HepG2 (cell line): ENCODE data around the gene MPPE1. TPM values are rescaled to one million over a fixed set of nuclear protein-coding genes. Genes with fewer than 3 reads are reported as not detected.

Experiments
- GATA4 ChIP-seq: sonication (generic); IDR thresholded peaks from 2 replicates; pipeline ENCODE4 v1.6.1; 2016; ENCODE audit warnings: antibody characterized with exemption, low read depth, borderline replicate concordance
- NPAS2 ChIP-seq: sonication (generic); formaldehyde crosslinking; IDR thresholded peaks from 2 replicates; pipeline ENCODE4 v1.8.0; 2022; ENCODE audit warnings: mild to moderate bottlenecking, missing genetic modification reagents, borderline replicate concordance
- RARG ChIP-seq: sonication (generic); formaldehyde crosslinking; IDR thresholded peaks from 2 replicates; pipeline ENCODE4 v1.4.0; 2020; ENCODE audit warnings: low read depth, mild to moderate bottlenecking, missing genetic modification reagents
- RBFOX2 ChIP-seq: fragments of 200-400 bp; formaldehyde crosslinking; IDR thresholded peaks from 2 replicates; pipeline ENCODE4 v1.6.1; 2017; ENCODE audit warnings: low read depth, mild to moderate bottlenecking, low read length
- SMAD1 ChIP-seq: sonication (generic); formaldehyde crosslinking; IDR thresholded peaks from 2 replicates; pipeline ENCODE4 v1.4.0; 2020; ENCODE audit warnings: missing genetic modification reagents, low read depth, mild to moderate bottlenecking, borderline replicate concordance
- SOX6 ChIP-seq, 2 experiments: fragments of 450-650 bp in 1 of 2; sonication (generic) in 1 of 2; formaldehyde crosslinking in 1 of 2; IDR thresholded peaks; 2 replicates each; pipeline versions ENCODE4 v1.4.0 to v1.6.1; 2017 to 2020; ENCODE audit warnings: antibody characterized with exemption in 1 of 2, mild to moderate bottlenecking in 1 of 2, missing genetic modification reagents in 1 of 2
- XBP1 ChIP-seq: sonication (generic); formaldehyde crosslinking; IDR thresholded peaks from 2 replicates; pipeline ENCODE4 v1.5.0; 2020; ENCODE audit warnings: missing genetic modification reagents
- ZFP36L2 ChIP-seq: sonication (generic); formaldehyde crosslinking; IDR thresholded peaks from 2 replicates; pipeline ENCODE4 v1.4.0; 2020; ENCODE audit warnings: missing genetic modification reagents
- ZFYVE20 ChIP-seq: sonication (generic); formaldehyde crosslinking; IDR thresholded peaks from 2 replicates; pipeline ENCODE4 v1.8.0; 2023; ENCODE audit warnings: low read depth, mild to moderate bottlenecking, moderate library complexity, missing genetic modification reagents, borderline replicate concordance
- ZNF121 ChIP-seq: sonication (generic); formaldehyde crosslinking; IDR thresholded peaks from 2 replicates; pipeline ENCODE4 v1.5.0; 2020; ENCODE audit warnings: mild to moderate bottlenecking, missing genetic modification reagents
- ZNF264 ChIP-seq: sonication (generic); formaldehyde crosslinking; IDR thresholded peaks from 2 replicates; pipeline ENCODE4 v1.4.0; 2020; ENCODE audit warnings: missing genetic modification reagents
- ZNF644 ChIP-seq: IDR thresholded peaks from 2 replicates; pipeline ENCODE4 v1.6.1; 2016; ENCODE audit warnings: low read depth
- ZNF891 ChIP-seq: sonication (generic); formaldehyde crosslinking; IDR thresholded peaks from 2 replicates; pipeline ENCODE4 v1.5.0; 2020; ENCODE audit warnings: mild to moderate bottlenecking, missing genetic modification reagents
- polyA plus RNA-seq, 8 experiments: library from polyadenylated mRNA; depleted of rRNA in 3 of 8; stranded (reverse) in 7 of 8; unstranded in 1 of 8; fragments of >200 nt; fragmentation: Illumina TruSeq in 4 of 8; extraction: Trizol in 4 of 8; gene quantifications; 2 replicates each; pipeline versions ENCODE4 v1.2.1 to v1.2.3, GENCODE V29; 2011 to 2016; ENCODE audit warnings: low read depth in 4 of 8, missing spikeins in 1 of 8, mixed read lengths in 1 of 8; ENCODE audit not compliant: insufficient read depth in 1 of 8
- total RNA-seq, 5 experiments: library from RNA; depleted of rRNA; stranded (reverse); fragments of >200 nt; fragmentation: Illumina TruSeq; extraction: Trizol; gene quantifications; 2 replicates each; pipeline ENCODE4 v1.2.3, GENCODE V29; 2016; ENCODE audit warnings: low read depth in 1 of 5
- TF ChIP-seq, protein P1 (sequence below): sonication (generic); formaldehyde crosslinking; IDR thresholded peaks from 2 replicates; pipeline ENCODE4 v1.4.0; 2020; ENCODE audit warnings: mild to moderate bottlenecking, low read depth, missing genetic modification reagents
- TF ChIP-seq, protein P2 (sequence below): IDR thresholded peaks from 2 replicates; pipeline ENCODE4 v1.6.1; 2012; ENCODE audit warnings: inconsistent platforms
- TF ChIP-seq, protein P3 (sequence below): sonication (generic); formaldehyde crosslinking; IDR thresholded peaks from 2 replicates; pipeline ENCODE4 v1.5.0; 2020; ENCODE audit warnings: missing genetic modification reagents, mild to moderate bottlenecking, borderline replicate concordance
- TF ChIP-seq, protein P4 (sequence below): sonication (generic); formaldehyde crosslinking; IDR thresholded peaks from 2 replicates; pipeline ENCODE4 v1.4.0; 2020; ENCODE audit warnings: missing genetic modification reagents, low read depth, mild to moderate bottlenecking, borderline replicate concordance
- TF ChIP-seq, protein P5 (sequence below): IDR thresholded peaks from 2 replicates; pipeline ENCODE4 v1.6.1; 2016; ENCODE audit warnings: low read depth, missing genetic modification reagents, missing compliant biosample characterization
- TF ChIP-seq, protein P6 (sequence below): sonication (generic); formaldehyde crosslinking; IDR thresholded peaks from 2 replicates; pipeline ENCODE4 v1.4.0; 2020; ENCODE audit warnings: mild to moderate bottlenecking, missing genetic modification reagents, borderline replicate concordance

The MPPE1 gene
- total and polyA plus RNA-seq, 2 of the 13 experiments (the other 11 are each of a cell fraction or from before 2014, with no cell fraction given), result 9.6 to 11.9 TPM

DNA sequence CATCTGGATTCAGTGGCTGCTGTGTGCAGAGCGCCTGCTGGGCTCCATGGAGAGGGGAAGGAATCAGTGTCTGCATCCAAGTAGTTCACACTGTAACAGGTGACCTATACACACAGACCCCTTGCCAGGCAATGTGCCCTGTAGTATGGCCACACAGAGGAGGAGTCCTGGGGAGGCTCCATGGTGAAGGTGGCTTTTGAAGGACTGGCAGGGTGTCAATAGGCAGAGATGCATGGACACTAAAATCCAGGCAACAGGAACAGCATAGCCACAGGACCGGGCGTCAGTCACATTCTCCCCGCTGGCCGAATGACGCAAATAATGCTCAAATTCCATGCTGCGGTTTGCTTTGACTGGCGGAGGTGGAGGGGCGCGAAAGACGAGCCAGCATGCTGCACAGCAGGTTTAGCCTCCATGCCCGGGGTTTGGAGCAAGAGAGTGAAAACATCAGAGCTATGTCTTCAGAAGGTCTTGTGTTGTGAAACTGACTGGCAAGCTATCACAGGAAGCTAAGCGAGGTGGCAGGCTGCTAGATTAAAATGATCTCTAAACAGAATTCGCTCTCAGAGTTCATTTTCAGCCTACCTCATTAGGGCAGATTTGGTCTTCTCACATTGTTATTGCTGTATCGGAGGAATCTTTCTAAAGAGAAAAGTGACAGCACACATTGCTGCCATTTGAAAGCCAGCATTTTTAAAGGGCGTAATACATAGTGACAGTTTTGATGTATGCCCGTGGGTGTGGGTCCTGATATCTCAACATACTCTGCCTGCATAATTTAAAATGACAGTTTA is 58.1 kb downstream of the MPPE1 start (continued):
- TF ChIP-seq, protein P1, sequence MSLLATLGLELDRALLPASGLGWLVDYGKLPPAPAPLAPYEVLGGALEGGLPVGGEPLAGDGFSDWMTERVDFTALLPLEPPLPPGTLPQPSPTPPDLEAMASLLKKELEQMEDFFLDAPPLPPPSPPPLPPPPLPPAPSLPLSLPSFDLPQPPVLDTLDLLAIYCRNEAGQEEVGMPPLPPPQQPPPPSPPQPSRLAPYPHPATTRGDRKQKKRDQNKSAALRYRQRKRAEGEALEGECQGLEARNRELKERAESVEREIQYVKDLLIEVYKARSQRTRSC (CRISPR knock-in tag), result no peak
- TF ChIP-seq, protein P2, sequence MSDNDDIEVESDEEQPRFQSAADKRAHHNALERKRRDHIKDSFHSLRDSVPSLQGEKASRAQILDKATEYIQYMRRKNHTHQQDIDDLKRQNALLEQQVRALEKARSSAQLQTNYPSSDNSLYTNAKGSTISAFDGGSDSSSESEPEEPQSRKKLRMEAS, result peak; percentile 85
- TF ChIP-seq, protein P3, sequence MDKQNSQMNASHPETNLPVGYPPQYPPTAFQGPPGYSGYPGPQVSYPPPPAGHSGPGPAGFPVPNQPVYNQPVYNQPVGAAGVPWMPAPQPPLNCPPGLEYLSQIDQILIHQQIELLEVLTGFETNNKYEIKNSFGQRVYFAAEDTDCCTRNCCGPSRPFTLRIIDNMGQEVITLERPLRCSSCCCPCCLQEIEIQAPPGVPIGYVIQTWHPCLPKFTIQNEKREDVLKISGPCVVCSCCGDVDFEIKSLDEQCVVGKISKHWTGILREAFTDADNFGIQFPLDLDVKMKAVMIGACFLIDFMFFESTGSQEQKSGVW (CRISPR knock-in tag), result no peak
- TF ChIP-seq, protein P4, sequence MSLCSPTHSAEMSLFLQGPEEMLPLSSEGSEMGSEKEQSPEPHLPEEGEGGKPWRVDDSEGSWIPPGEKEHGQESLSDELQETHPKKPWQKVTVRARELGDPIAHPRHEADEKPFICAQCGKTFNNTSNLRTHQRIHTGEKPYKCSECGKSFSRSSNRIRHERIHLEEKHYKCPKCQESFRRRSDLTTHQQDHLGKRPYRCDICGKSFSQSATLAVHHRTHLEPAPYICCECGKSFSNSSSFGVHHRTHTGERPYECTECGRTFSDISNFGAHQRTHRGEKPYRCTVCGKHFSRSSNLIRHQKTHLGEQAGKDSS (CRISPR knock-in tag), result 0 out of 2 replicates have a peak, but pooled peaks have one; percentile 27
- TF ChIP-seq RARG (CRISPR knock-in tag) (no peak), ZNF891 (no peak), ZNF121 (CRISPR knock-in tag) (no peak), ZFP36L2 (CRISPR knock-in tag) (no peak), GATA4 (no peak), ZNF264 (CRISPR knock-in tag) (no peak), ZNF644 (CRISPR knock-in tag) (0 out of 2 replicates have a peak, but pooled peaks have one; percentile 29), XBP1 (no peak), SMAD1 (CRISPR knock-in tag) (no peak), NPAS2 (no peak), ZFYVE20 (CRISPR knock-in tag) (no peak), SOX6 (IDR thresholded peaks at IDR 0.05) (no peak), SOX6 (CRISPR knock-in tag; IDR thresholded peaks at IDR 0.05) (peak; percentile 42; the same call in 1 of the 2 replicates), RBFOX2 (no peak)
- TF ChIP-seq, protein P5, sequence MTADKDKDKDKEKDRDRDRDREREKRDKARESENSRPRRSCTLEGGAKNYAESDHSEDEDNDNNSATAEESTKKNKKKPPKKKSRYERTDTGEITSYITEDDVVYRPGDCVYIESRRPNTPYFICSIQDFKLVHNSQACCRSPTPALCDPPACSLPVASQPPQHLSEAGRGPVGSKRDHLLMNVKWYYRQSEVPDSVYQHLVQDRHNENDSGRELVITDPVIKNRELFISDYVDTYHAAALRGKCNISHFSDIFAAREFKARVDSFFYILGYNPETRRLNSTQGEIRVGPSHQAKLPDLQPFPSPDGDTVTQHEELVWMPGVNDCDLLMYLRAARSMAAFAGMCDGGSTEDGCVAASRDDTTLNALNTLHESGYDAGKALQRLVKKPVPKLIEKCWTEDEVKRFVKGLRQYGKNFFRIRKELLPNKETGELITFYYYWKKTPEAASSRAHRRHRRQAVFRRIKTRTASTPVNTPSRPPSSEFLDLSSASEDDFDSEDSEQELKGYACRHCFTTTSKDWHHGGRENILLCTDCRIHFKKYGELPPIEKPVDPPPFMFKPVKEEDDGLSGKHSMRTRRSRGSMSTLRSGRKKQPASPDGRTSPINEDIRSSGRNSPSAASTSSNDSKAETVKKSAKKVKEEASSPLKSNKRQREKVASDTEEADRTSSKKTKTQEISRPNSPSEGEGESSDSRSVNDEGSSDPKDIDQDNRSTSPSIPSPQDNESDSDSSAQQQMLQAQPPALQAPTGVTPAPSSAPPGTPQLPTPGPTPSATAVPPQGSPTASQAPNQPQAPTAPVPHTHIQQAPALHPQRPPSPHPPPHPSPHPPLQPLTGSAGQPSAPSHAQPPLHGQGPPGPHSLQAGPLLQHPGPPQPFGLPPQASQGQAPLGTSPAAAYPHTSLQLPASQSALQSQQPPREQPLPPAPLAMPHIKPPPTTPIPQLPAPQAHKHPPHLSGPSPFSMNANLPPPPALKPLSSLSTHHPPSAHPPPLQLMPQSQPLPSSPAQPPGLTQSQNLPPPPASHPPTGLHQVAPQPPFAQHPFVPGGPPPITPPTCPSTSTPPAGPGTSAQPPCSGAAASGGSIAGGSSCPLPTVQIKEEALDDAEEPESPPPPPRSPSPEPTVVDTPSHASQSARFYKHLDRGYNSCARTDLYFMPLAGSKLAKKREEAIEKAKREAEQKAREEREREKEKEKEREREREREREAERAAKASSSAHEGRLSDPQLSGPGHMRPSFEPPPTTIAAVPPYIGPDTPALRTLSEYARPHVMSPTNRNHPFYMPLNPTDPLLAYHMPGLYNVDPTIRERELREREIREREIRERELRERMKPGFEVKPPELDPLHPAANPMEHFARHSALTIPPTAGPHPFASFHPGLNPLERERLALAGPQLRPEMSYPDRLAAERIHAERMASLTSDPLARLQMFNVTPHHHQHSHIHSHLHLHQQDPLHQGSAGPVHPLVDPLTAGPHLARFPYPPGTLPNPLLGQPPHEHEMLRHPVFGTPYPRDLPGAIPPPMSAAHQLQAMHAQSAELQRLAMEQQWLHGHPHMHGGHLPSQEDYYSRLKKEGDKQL (CRISPR knock-in tag), result no peak
- TF ChIP-seq, protein P6, sequence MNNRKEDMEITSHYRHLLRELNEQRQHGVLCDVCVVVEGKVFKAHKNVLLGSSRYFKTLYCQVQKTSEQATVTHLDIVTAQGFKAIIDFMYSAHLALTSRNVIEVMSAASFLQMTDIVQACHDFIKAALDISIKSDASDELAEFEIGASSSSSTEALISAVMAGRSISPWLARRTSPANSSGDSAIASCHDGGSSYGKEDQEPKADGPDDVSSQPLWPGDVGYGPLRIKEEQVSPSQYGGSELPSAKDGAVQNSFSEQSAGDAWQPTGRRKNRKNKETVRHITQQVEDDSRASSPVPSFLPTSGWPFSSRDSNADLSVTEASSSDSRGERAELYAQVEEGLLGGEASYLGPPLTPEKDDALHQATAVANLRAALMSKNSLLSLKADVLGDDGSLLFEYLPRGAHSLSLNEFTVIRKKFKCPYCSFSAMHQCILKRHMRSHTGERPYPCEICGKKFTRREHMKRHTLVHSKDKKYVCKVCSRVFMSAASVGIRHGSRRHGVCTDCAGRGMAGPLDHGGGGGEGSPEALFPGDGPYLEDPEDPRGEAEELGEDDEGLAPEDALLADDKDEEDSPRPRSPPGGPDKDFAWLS (CRISPR knock-in tag), result no peak
